Measurements from ENCODE around the gene FAM120B.

DNA sequence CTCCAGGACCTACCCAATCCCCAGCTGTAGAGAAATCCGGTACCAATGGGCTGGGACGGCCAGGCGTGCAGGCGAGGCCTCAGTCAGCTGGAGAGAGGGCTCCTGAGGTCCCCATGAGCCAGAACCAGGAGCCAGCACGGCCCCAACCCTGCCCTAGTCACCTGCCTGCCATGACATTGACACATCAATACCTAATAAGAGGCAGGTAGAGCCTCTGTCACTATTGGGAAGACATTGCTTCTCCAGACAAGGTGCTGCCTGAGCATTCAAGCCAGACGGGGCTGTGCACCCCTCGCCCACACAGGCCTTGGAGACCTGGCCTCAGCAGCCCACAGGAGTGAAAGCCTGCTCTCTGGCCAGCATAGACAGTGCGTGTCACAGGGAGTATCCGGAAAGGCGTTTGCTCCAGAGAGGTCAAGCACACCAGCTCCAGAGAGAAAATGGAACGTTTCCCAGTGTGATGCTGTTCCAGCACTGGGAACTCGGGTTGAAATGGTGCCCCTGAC lies 19.1 kb upstream of the FAM120B start:
- TF ChIP-seq GLIS3 (CRISPR knock-in tag; IDR thresholded peaks at IDR 0.05) (no peak), ISL1 (CRISPR knock-in tag; IDR thresholded peaks at IDR 0.05) (no peak), ZFP3 (CRISPR knock-in tag; IDR thresholded peaks at IDR 0.05) (no peak)
- TF ChIP-seq, protein P1, sequence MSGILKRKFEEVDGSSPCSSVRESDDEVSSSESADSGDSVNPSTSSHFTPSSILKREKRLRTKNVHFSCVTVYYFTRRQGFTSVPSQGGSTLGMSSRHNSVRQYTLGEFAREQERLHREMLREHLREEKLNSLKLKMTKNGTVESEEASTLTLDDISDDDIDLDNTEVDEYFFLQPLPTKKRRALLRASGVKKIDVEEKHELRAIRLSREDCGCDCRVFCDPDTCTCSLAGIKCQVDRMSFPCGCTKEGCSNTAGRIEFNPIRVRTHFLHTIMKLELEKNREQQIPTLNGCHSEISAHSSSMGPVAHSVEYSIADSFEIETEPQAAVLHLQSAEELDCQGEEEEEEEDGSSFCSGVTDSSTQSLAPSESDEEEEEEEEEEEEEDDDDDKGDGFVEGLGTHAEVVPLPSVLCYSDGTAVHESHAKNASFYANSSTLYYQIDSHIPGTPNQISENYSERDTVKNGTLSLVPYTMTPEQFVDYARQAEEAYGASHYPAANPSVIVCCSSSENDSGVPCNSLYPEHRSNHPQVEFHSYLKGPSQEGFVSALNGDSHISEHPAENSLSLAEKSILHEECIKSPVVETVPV (CRISPR knock-in tag; IDR thresholded peaks at IDR 0.05) = no peak
- TF ChIP-seq, protein P2, sequence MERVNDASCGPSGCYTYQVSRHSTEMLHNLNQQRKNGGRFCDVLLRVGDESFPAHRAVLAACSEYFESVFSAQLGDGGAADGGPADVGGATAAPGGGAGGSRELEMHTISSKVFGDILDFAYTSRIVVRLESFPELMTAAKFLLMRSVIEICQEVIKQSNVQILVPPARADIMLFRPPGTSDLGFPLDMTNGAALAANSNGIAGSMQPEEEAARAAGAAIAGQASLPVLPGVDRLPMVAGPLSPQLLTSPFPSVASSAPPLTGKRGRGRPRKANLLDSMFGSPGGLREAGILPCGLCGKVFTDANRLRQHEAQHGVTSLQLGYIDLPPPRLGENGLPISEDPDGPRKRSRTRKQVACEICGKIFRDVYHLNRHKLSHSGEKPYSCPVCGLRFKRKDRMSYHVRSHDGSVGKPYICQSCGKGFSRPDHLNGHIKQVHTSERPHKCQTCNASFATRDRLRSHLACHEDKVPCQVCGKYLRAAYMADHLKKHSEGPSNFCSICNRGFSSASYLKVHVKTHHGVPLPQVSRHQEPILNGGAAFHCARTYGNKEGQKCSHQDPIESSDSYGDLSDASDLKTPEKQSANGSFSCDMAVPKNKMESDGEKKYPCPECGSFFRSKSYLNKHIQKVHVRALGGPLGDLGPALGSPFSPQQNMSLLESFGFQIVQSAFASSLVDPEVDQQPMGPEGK (CRISPR knock-in tag; IDR thresholded peaks at IDR 0.05; ENCODE audit: borderline replicate concordance) = no peak
- TF ChIP-seq, protein P3, sequence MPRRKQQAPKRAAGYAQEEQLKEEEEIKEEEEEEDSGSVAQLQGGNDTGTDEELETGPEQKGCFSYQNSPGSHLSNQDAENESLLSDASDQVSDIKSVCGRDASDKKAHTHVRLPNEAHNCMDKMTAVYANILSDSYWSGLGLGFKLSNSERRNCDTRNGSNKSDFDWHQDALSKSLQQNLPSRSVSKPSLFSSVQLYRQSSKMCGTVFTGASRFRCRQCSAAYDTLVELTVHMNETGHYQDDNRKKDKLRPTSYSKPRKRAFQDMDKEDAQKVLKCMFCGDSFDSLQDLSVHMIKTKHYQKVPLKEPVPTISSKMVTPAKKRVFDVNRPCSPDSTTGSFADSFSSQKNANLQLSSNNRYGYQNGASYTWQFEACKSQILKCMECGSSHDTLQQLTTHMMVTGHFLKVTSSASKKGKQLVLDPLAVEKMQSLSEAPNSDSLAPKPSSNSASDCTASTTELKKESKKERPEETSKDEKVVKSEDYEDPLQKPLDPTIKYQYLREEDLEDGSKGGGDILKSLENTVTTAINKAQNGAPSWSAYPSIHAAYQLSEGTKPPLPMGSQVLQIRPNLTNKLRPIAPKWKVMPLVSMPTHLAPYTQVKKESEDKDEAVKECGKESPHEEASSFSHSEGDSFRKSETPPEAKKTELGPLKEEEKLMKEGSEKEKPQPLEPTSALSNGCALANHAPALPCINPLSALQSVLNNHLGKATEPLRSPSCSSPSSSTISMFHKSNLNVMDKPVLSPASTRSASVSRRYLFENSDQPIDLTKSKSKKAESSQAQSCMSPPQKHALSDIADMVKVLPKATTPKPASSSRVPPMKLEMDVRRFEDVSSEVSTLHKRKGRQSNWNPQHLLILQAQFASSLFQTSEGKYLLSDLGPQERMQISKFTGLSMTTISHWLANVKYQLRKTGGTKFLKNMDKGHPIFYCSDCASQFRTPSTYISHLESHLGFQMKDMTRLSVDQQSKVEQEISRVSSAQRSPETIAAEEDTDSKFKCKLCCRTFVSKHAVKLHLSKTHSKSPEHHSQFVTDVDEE (CRISPR knock-in tag; IDR thresholded peaks at IDR 0.05) = no peak
